BJ (cell line): ENCODE measurements around the gene OR10H3. TPM values are rescaled to one million over a fixed set of nuclear protein-coding genes. Genes with fewer than 3 reads are reported as not detected.
"Not testable (repeated sequence)": the region's sequence is repeated elsewhere in the genome, so short reads cannot be mapped to it uniquely, and the experiment has no call there.

ENCODE experiments used
- CTCF ChIA-PET: fragments of 350-600 bp; formaldehyde crosslinking; extraction: SDS; loops from one replicate; lab custom pipeline; 2021; ENCODE audit warnings: antibody characterized with exemption, inconsistent platforms; lab: Yijun Ruan, JAX
- POLR2A ChIA-PET: fragments of 300-600 bp; sonication (Branson Sonifier 250); formaldehyde crosslinking; extraction: SDS; loops from one replicate; lab custom pipeline; 2021; ENCODE audit warnings: antibody characterized with exemption; lab: Charles Lee
- DNase-seq: peaks from one replicate; pipeline ENCODE4 v3.0.0-alpha.2; 2011; ENCODE audit warnings: low read depth
- H3K27me3 ChIP-seq: 2 replicates; pipeline ENCODE4 v1.6.0; 2011; ENCODE audit warnings: low read length; ENCODE audit not compliant: control insufficient read depth, insufficient read depth
- H3K36me3 ChIP-seq: 2 replicates; pipeline ENCODE4 v1.5.1; 2011; ENCODE audit warnings: low read length; ENCODE audit not compliant: control insufficient read depth, insufficient read depth
- H3K4me3 ChIP-seq: 2 replicates; pipeline ENCODE4 v1.5.1; 2011; ENCODE audit warnings: low read depth, mild to moderate bottlenecking, control low read depth, low read length
- CTCF ChIP-seq: IDR thresholded peaks from 2 replicates; pipeline ENCODE4 v1.5.1; 2011; ENCODE audit warnings: low read depth, mild to moderate bottlenecking, control low read depth, inconsistent platforms, low read length, moderate library complexity; ENCODE audit not compliant: insufficient read depth
- polyA plus RNA-seq: library from polyadenylated mRNA; depleted of rRNA; stranded (reverse); fragments of >200 nt; gene quantifications from 2 replicates; pipeline ENCODE4 v1.2.3, GENCODE V29; 2011

Gene OR10H3
- polyA plus RNA-seq, 1 experiment = not detected

DNA sequence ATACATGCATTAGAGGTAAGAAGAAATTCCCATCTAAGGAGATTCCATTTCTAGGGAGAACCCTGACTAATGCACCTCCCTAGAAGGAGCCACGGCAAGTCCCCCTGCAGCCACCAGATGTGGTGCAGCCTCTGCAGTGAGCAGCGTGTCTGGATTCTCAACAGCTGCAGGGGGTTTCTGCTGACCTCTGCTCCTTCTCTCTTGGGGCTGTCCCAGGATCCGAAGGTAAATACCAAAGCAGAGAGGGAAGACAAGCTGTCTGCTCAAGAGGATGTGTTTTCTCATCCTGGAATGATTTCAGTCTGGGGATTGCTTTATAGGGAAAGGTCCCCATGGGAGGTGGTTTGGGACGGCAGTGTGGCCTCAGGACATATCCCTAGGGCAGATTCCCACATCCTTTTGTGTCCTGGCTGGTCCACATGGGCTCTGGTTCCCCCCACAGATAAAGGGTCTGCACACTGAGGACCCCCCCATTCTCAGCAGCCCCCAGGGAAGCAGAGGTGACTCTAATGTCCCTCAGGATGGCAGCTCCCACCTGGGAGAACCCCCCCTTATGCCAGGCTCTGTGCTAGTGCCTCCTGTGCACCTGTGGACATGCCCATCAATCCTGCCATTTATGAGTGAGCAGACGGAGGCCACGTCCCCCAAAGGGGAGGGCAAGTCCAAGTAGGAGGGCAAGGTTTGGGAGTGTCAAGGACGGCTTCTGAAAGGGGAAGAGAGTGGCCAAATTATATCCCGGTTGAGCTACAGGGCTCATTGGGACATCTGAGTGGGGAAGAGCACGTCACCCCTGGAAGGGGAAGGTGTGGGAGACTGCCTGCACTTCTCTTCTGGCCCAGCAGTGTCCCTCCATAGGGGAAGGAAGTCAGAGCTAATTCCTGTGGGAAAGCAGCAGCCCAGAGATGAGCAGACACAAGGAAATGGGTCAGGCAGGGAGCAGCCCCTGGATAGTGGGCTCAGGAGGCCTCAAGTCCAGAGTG, 39.5 kb downstream of the OR10H3 start:
- POLR2A ChIA-PET = no interaction called here
- Histone ChIP-seq H3K27me3 (no peaks in the 10 kb centered on the region), H3K36me3 (no peaks in the 10 kb centered on the region), H3K4me3 (no peak overlapping the region)
- CTCF ChIA-PET = no interaction called here
- DNase-seq = no peak
- TF ChIP-seq CTCF = no peak

- ChIA-PET POLR2A (no interaction called here), CTCF (no interaction called here)
- TF ChIP-seq CTCF = no peak
- H3K36me3 ChIP-seq = no peaks in the 10 kb centered on the region
- no peaks in the 10 kb centered on the region for H3K27me3 ChIP-seq
- H3K4me3 ChIP-seq = no peak overlapping the region
- DNase-seq = no peak
These were observed 42.1 kb downstream of the OR10H3 start for GRCh38 chr19:15779756-15780476.

DNA sequence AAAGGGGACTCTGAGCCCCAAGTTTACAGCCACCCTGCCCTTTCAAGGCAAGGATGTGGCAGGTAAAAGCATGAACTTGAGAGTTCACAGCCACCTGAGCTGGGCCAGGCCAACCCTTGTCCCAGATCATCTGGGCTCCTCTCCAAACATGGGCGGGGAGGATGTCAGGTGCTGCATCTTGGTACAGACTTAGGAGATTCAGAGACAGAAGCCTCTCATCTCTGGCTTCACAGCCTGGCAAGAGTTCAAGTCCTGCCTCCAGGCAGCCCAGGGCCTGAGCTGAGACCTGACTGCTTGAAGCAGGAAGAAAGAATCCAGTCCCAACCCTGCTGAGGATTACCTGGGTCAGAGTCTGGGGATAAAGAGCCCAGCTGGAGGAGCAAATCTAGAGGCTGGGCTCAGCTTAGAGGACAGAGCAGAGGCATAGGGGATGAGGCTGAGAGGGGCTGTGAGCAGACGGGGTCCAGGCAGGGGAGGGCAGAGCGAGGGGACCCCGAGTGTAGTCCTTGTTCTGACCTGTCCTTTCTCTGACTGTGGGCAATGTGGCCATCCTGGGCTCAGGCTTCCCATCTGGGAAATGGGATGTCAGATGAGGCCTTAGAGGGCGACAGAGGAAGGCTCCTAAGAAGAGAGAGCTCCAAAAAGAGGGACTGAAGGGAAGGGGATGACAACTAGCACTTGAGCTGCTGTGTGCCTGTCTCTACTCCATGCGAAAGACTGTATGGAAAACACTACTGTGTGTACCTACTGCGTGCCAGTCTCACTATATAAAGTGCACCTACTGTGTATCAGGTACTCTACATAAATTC, 43.0 kb downstream of the OR10H3 start:
- ChIA-PET CTCF (no interaction called here), POLR2A (no interaction called here)
- DNase-seq = no peak
- Histone ChIP-seq H3K36me3 (no peaks in the 10 kb centered on the region), H3K4me3 (no peak overlapping the region), H3K27me3 (no peaks in the 10 kb centered on the region)
- TF ChIP-seq CTCF = no peak

DNA sequence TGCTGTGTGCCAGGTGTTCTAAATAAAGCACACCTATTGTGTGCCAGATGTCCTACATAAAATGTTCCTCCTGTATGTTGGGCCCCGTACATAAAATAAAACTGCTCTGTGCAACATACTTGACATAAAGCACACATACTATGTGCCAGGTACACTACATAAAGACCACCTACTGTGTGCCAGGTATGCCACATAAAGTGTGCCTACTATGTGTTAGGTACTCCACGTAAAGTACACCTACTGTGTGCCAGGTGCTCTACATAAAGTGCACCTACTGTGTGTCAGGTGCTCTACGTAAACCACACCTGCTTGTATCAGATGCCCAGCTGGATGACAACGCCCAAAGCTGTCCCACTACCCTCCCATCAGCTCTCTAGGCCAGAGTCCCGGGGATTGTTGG, 43.9 kb downstream of the OR10H3 start:
- no peak for DNase-seq
- Histone ChIP-seq H3K4me3 (no peak overlapping the region), H3K27me3 (no peaks in the 10 kb centered on the region), H3K36me3 (no peaks in the 10 kb centered on the region)
- no peak for TF ChIP-seq CTCF
- ChIA-PET CTCF (no interaction called here), POLR2A (no interaction called here)

- no peak for TF ChIP-seq CTCF
- CTCF ChIA-PET = no interaction called here
These were observed 44.4 kb downstream of the OR10H3 start for GRCh38 chr19:15782211-15782610.

GRCh38 chr19:15782896-15783295, 45.1 kb downstream of the OR10H3 start:
- DNase-seq, CTCF ChIA-PET, H3K27me3 ChIP-seq, H3K36me3 ChIP-seq, POLR2A ChIA-PET, H3K4me3 ChIP-seq: not testable (repeated sequence)

More at GRCh38 chr19:15782211-15782610, 44.4 kb downstream of the OR10H3 start:
- POLR2A ChIA-PET = no interaction called here
- H3K36me3 ChIP-seq = no peaks in the 10 kb centered on the region
- no peak overlapping the region for H3K4me3 ChIP-seq
- DNase-seq = no peak
- no peaks in the 10 kb centered on the region for H3K27me3 ChIP-seq
